Hepatocyte (in vitro differentiated cells): ENCODE results near the gene SLC36A3. TPM values are rescaled to one million over a fixed set of nuclear protein-coding genes. Genes with fewer than 3 reads are reported as not detected.
A peak's percentile ranks its signal among the peaks of the same experiment; 100 is the strongest.
"Not testable (repeated sequence)": the region's sequence is repeated elsewhere in the genome, so short reads cannot be mapped to it uniquely, and the experiment has no call there.

Experiments
- DNase-seq: peaks from one replicate; pipeline ENCODE4 v3.0.0-alpha.2; 2016; ENCODE audit warnings: low spot score
- H2AFZ ChIP-seq: fragments of 200-600 bp; sonication (generic); 2 replicates; pipeline ENCODE4 v1.6.0; 2016; ENCODE audit warnings: antibody characterized with exemption, mild to moderate bottlenecking
- H3K27ac ChIP-seq: fragments of 200-600 bp; sonication (generic); 2 replicates; pipeline ENCODE4 v1.5.1; 2016; ENCODE audit warnings: mild to moderate bottlenecking
- H3K27me3 ChIP-seq: fragments of 200-600 bp; sonication (generic); 2 replicates; pipeline ENCODE4 v1.6.1; 2016
- H3K36me3 ChIP-seq: fragments of 200-600 bp; sonication (generic); replicated peaks from 2 replicates; pipeline ENCODE4 v1.5.1; 2016; ENCODE audit warnings: low read depth; ENCODE audit not compliant: insufficient read depth
- H3K4me1 ChIP-seq: fragments of 200-600 bp; sonication (generic); 2 replicates; pipeline ENCODE4 v1.5.1; 2016; ENCODE audit warnings: mild to moderate bottlenecking, moderate library complexity; ENCODE audit not compliant: insufficient read depth
- H3K4me2 ChIP-seq: fragments of 200-600 bp; sonication (generic); 2 replicates; pipeline ENCODE4 v1.6.0; 2016
- H3K4me3 ChIP-seq: fragments of 200-600 bp; sonication (generic); 2 replicates; pipeline ENCODE4 v1.5.1; 2016; ENCODE audit warnings: mild to moderate bottlenecking
- H3K79me2 ChIP-seq: fragments of 200-600 bp; sonication (generic); 2 replicates; pipeline ENCODE4 v1.6.0; 2017; ENCODE audit warnings: mild to moderate bottlenecking
- H3K9me2 ChIP-seq: fragments of 200-600 bp; sonication (generic); replicated peaks from 2 replicates; pipeline ENCODE4 v1.6.0; 2017; ENCODE audit warnings: mild to moderate bottlenecking; ENCODE audit not compliant: insufficient read depth
- H3K9me3 ChIP-seq: fragments of 200-600 bp; sonication (generic); 2 replicates; pipeline ENCODE4 v1.5.1; 2016; ENCODE audit warnings: low read depth, mild to moderate bottlenecking
- H4K20me1 ChIP-seq: fragments of 200-600 bp; sonication (generic); 2 replicates; pipeline ENCODE4 v1.6.0; 2016; ENCODE audit warnings: mild to moderate bottlenecking; ENCODE audit not compliant: insufficient read depth, poor library complexity, severe bottlenecking
- EZH2 ChIP-seq: fragments of 200-600 bp; sonication (generic); IDR thresholded peaks from 2 replicates; pipeline ENCODE4 v1.6.1; 2016; ENCODE audit warnings: antibody characterized with exemption, mild to moderate bottlenecking, borderline replicate concordance
- EZH2phosphoT487 ChIP-seq: fragments of 200-600 bp; sonication (generic); IDR thresholded peaks from one replicate; pipeline ENCODE4 v1.6.1; 2018; ENCODE audit warnings: antibody characterized with exemption, mild to moderate bottlenecking, low read depth, moderate library complexity; ENCODE audit not compliant: unreplicated experiment, severe bottlenecking
- WGBS: methylation state at CpG from one replicate; pipeline ENCODE4 v1.1.6; 2016; ENCODE audit warnings: low lambda C conversion rate; ENCODE audit errors: missing lambda C conversion rate; 5-methylcytosine and 5-hydroxymethylcytosine counted together
- polyA plus RNA-seq: library from polyadenylated mRNA; unstranded; fragments of >200 nt; fragmentation: Nextera tagmentation; extraction: Ambion mirVana; gene quantifications from 2 replicates; pipeline ENCODE4 v1.2.1, GENCODE V29; 2016
- total RNA-seq: library from RNA; depleted of rRNA; stranded (reverse); fragments of >200 nt; gene quantifications from 2 replicates; pipeline ENCODE4 v1.2.3, GENCODE V29; 2014
- TF ChIP-seq, protein P1 (sequence below): fragments of 200-600 bp; sonication (generic); IDR thresholded peaks from 2 replicates; pipeline ENCODE4 v1.5.1; 2016; ENCODE audit warnings: antibody characterized with exemption, mild to moderate bottlenecking; ENCODE audit not compliant: poor library complexity

Gene SLC36A3
- total and polyA plus RNA-seq, 2 experiments from 2014 or later, result not detected

DNA sequence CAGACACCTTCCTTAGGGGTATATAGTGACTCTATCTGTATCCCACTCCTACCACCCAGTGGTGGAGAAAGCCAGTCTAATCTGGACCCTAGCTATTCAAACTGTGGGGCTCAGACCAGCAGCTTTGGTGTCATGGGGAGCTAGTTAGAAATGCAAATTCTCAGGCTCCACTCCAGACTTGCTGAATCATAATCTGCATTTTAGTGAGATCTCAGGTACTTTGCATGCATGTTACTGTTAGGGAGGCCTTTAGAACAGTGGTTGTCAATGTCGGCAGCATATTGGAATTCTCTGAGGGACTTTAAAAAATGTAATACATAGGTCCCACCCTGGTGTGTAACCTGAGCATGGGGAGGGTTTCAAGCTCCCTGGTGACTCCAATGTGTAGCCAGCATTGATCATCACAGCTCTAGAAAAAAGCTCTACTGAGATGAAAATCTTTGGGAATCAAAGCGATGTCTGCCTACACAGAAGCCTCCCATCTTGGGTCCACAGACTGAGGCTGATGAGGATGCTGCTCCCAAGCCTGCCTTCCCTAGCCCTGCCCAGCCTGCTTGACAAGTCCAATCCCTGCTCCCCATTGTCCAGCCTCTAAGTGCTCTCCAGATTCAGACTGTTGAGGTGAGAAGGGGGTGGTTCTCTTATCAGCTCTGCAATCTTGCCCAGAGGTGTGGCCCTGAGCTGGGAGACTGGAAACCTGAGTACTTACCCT, 62.5 kb downstream of the SLC36A3 start:
- 87% methylated on average over 2 of the region's 2 CpGs for WGBS
- Histone ChIP-seq H3K79me2 (no peaks in the 10 kb centered on the region), H3K4me2 (no peak overlapping the region), H3K4me1 (no peaks in the 10 kb centered on the region), H3K27ac (no peak overlapping the region), H4K20me1 (no peaks in the 10 kb centered on the region), H3K4me3 (no peak overlapping the region), H2AFZ (no peak overlapping the region), H3K9me3 (no peaks in the 10 kb centered on the region), H3K9me2 (no peaks in the 10 kb centered on the region), H3K36me3 (no peaks in the 10 kb centered on the region), H3K27me3 (no peaks in the 10 kb centered on the region)
- TF ChIP-seq, protein P1, sequence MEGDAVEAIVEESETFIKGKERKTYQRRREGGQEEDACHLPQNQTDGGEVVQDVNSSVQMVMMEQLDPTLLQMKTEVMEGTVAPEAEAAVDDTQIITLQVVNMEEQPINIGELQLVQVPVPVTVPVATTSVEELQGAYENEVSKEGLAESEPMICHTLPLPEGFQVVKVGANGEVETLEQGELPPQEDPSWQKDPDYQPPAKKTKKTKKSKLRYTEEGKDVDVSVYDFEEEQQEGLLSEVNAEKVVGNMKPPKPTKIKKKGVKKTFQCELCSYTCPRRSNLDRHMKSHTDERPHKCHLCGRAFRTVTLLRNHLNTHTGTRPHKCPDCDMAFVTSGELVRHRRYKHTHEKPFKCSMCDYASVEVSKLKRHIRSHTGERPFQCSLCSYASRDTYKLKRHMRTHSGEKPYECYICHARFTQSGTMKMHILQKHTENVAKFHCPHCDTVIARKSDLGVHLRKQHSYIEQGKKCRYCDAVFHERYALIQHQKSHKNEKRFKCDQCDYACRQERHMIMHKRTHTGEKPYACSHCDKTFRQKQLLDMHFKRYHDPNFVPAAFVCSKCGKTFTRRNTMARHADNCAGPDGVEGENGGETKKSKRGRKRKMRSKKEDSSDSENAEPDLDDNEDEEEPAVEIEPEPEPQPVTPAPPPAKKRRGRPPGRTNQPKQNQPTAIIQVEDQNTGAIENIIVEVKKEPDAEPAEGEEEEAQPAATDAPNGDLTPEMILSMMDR, result no peak
- TF ChIP-seq EZH2phosphoT487 (no peak), EZH2 (no peak)
- no peak for DNase-seq

DNA sequence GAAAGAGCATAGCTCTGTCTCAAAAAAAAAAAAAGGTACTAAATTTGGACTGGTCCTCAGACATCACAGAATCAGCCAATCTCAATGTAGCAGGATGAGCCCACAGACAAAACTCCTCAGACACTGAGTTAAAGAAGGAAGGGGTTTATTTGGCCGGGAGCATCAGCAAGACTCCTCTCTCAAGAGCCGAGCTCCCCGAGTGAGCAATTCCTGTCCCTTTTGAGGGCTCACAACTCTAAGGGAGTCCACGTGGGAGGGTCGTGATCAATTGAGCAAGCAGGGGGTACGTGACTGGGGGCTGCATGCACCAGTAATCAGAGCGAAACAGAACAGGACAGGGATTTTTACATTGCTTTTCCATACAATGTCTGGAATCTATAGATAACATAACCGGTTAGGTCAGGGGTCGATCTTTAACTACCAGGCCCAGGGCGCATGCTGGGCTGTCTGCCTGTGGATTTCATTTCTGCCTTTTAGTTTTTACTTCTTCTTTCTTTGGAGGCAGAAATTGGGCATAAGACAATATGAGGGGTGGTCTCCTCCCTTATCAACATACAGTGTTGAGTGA, 63.2 kb downstream of the SLC36A3 start:
- not testable (repeated sequence) for H3K27ac ChIP-seq

DNA sequence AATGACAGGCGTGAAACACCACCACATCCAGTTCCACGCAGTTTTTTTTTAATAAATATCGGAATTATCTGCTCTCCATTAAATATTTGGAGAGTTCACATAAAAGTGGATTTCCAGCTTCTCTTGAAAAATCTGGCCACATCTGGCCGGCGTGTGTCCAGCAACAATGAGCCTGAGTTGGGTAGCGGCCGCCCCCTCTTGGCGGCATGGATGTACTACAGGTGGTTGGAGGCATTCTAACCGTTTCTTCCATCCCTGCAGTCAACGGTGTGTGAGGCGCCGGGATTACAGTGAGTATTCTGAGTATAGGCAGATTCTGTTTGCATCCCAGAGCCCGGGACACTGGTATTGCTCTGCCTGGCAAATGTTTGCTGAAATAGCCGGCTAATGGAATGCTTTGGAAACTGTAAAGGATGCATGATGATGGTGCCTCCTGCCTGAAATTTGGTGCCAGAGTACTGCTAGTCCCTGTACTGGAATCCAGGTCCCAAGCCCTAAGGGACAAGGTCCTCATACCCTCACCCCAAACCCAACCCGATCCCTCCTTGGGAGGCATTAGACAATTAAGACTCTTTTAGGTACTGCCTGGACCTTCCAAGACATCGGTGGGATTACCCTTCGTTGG, 64.2 kb downstream of the SLC36A3 start:
- Histone ChIP-seq H3K4me1 (peaks cover 4% of the 10 kb centered on the region), H3K9me2 (no peaks in the 10 kb centered on the region), H3K9me3 (no peaks in the 10 kb centered on the region), H3K27ac (no peak overlapping the region), H3K4me3 (no peak overlapping the region), H2AFZ (no peak overlapping the region), H3K4me2 (no peak overlapping the region), H3K79me2 (no peaks in the 10 kb centered on the region), H3K36me3 (no peaks in the 10 kb centered on the region), H4K20me1 (no peaks in the 10 kb centered on the region), H3K27me3 (no peaks in the 10 kb centered on the region)
- peak; percentile 64 for DNase-seq
- WGBS, result 59% methylated on average over 17 of the region's 17 CpGs
- TF ChIP-seq, protein P1, result peak; percentile 61
- TF ChIP-seq EZH2phosphoT487, result no peak

More for the DNA sequence above, 63.2 kb downstream of the SLC36A3 start:
- H3K9me3 ChIP-seq, H3K4me2 ChIP-seq, H3K9me2 ChIP-seq, H3K4me1 ChIP-seq, H4K20me1 ChIP-seq, H3K27me3 ChIP-seq, H3K79me2 ChIP-seq, DNase-seq, H2AFZ ChIP-seq, H3K36me3 ChIP-seq, H3K4me3 ChIP-seq: not testable (repeated sequence)
- 82% methylated on average over 10 of the region's 10 CpGs for WGBS

DNA sequence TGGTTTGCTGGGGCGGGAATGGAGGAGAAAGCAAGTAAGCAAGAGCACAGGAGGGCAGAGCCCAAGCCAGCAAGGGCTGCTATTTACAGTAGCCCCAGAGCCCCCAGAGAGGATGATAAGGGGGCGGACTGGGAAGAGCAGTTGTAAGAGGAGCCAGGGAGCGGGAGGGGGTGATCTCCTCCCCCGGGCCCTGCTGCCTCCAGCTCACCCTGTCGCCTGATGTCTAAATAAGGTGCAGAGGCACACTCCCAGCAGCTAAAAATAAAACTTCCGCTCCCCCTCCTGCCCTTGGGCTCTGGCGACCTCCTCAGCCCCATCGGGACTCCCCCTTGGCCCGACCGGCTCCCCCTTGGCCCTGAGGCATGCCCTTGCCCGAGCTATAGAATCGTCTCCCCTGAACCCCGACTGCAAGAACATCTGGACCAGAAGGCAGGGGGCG, 65.2 kb downstream of the SLC36A3 start:
- Histone ChIP-seq H3K4me3 (no peak overlapping the region), H3K4me2 (no peak overlapping the region), H3K27me3 (no peaks in the 10 kb centered on the region), H3K27ac (no peak overlapping the region), H4K20me1 (no peaks in the 10 kb centered on the region), H3K4me1 (peaks cover 8% of the 10 kb centered on the region), H3K9me2 (no peaks in the 10 kb centered on the region), H3K9me3 (no peaks in the 10 kb centered on the region), H3K79me2 (no peaks in the 10 kb centered on the region), H2AFZ (no peak overlapping the region), H3K36me3 (no peaks in the 10 kb centered on the region)
- WGBS, result 67% methylated on average over 12 of the region's 14 CpGs
- TF ChIP-seq EZH2 (no peak), EZH2phosphoT487 (no peak)
- TF ChIP-seq, protein P1, result no peak
- DNase-seq, result no peak
